Left lung (tissue), 10 donors: ENCODE results near the gene ACTR1A. TPM values are rescaled to one million over a fixed set of nuclear protein-coding genes. Genes with fewer than 3 reads are reported as not detected.

Experiments
- ATAC-seq: fragments of 200-7000 bp; cut with Tn5 transposase; one replicate; pipeline ENCODE4 v1.9.1; 2020; ENCODE audit warnings: moderate library complexity
- DNase-seq, 4 donors: peaks; one replicate each; pipeline ENCODE4 v3.0.0-alpha.2; 2013 to 2020
- H3K27ac ChIP-seq, 2 donors: fragments of 200-600 bp; sonication (generic) in 1 of 2; one replicate each; pipeline versions ENCODE4 v1.5.0 to v1.8.0; 2020 to 2021
- H3K27me3 ChIP-seq, 2 donors: fragments of 200-600 bp; sonication (generic) in 1 of 2; one replicate each; pipeline versions ENCODE4 v1.5.0 to v1.8.0; 2020 to 2021
- H3K36me3 ChIP-seq, 2 donors: fragments of 200-600 bp; sonication (generic) in 1 of 2; one replicate each; pipeline versions ENCODE4 v1.5.0 to v1.8.0; 2020 to 2021
- H3K4me1 ChIP-seq, 2 donors: fragments of 200-600 bp; one replicate each; pipeline ENCODE4 v1.8.0; 2021
- H3K4me3 ChIP-seq, 2 donors: fragments of 200-600 bp; sonication (generic) in 1 of 2; one replicate each; pipeline versions ENCODE4 v1.5.0 to v1.8.0; 2020 to 2021; ENCODE audit warnings: mild to moderate bottlenecking in 1 of 2
- H3K9me3 ChIP-seq, 2 donors: fragments of 200-600 bp; sonication (generic) in 1 of 2; one replicate each; pipeline versions ENCODE4 v1.5.0 to v1.8.0; 2020 to 2021
- intact Hi-C, 2 donors: fragments of 100-400 bp; cut with DNase I; formaldehyde crosslinking; loops; one replicate each; pipeline versions ENCODE4 v1.11.2 to v1.14.2; 2022
- microRNA-seq, 2 donors: library from miRNA; unstranded; fragments of <30 nt; microRNA quantifications; one replicate each; pipeline ENCODE4, GENCODE V29; 2019
- polyA plus RNA-seq, 6 donors: library from polyadenylated mRNA; unstranded; fragments of 120-200 nt; gene quantifications; one replicate each; pipeline ENCODE4 v1.2.1, GENCODE V29; 2013; ENCODE audit not compliant: insufficient read length in 6 of 6
- total RNA-seq, 2 donors: library from RNA; stranded (reverse); fragmentation: NEBNext Ultra II Directional; extraction: Animal tissue kit (Norgen Biotek cat#: 25700); gene quantifications; one replicate each; pipeline ENCODE4 v1.2.1, GENCODE V29; 2021
- TF ChIP-seq, protein P1 (sequence below), 2 donors: fragments of 200-600 bp; sonication (generic) in 1 of 2; IDR thresholded peaks; one replicate each; pipeline versions ENCODE4 v1.5.0 to v1.8.0; 2021; ENCODE audit warnings: antibody characterized with exemption in 2 of 2
- donor health status: DM: no; HTN: yes; CAD: no.
- donor health status: DM: no; HTN: no; CAD: no.

The ACTR1A gene
- total and polyA plus RNA-seq, 8 donors, result 78.4 to 122 (median 85.9) TPM

DNA sequence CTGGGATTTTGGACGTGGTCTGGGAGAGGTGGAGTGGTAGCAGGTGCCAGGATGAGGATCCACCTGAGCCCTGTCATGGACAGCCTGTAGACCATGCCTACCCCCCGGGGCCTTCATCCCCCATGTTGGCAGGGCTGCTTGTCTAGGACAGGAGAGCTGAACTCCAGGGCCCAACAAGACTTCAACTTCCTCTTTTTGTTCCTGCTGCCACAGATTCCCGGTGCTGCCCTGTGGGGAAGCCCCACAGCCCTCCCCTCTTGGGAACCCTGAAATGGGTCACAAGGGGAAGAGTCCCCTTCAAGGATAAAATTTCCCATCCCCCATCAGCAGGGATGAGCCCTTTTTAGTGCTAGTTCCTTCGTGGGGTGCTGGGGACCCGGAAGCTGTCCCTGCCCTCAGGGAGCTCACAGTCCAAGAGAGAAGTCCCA, 68.9 kb downstream of the ACTR1A start:
- TF ChIP-seq, protein P1, sequence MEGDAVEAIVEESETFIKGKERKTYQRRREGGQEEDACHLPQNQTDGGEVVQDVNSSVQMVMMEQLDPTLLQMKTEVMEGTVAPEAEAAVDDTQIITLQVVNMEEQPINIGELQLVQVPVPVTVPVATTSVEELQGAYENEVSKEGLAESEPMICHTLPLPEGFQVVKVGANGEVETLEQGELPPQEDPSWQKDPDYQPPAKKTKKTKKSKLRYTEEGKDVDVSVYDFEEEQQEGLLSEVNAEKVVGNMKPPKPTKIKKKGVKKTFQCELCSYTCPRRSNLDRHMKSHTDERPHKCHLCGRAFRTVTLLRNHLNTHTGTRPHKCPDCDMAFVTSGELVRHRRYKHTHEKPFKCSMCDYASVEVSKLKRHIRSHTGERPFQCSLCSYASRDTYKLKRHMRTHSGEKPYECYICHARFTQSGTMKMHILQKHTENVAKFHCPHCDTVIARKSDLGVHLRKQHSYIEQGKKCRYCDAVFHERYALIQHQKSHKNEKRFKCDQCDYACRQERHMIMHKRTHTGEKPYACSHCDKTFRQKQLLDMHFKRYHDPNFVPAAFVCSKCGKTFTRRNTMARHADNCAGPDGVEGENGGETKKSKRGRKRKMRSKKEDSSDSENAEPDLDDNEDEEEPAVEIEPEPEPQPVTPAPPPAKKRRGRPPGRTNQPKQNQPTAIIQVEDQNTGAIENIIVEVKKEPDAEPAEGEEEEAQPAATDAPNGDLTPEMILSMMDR (IDR thresholded peaks at IDR 0.05), result no peak
- Histone ChIP-seq H3K27ac (peak overlapping the region in 1 of 2 donors; percentile 84), H3K27me3 (no peaks in the 10 kb centered on the region), H3K36me3 (no peaks in the 10 kb centered on the region), H3K4me1 (peaks cover 13 to 55% of the 10 kb centered on the region in 2 donors), H3K4me3 (peak overlapping the region in 1 of 2 donors; percentile 88), H3K9me3 (no peaks in the 10 kb centered on the region)
- intact Hi-C loops, result loop anchor here in 1 of 2 donors (5.0 kb wide), 1 partner anchor 44 kb away; no protein-coding TSS in a partner anchor
- DNase-seq (peak in 2 of 4 donors; percentile 55 to 75), ATAC-seq (no peak)

- H3K36me3 ChIP-seq, result no peaks in the 10 kb centered on the region
- TF ChIP-seq, protein P1 (IDR thresholded peaks at IDR 0.05), result no peak
- H3K27ac ChIP-seq, result peak within 1 kb of the TSS; percentile 69 to 84
- H3K9me3 ChIP-seq, result no peaks in the 10 kb centered on the region
- ATAC-seq, result peak; percentile 91
- peak; percentile 96 to 99 (median 98) for DNase-seq
- peak within 1 kb of the TSS; percentile 88 for H3K4me3 ChIP-seq
- H3K4me1 ChIP-seq, result peaks cover 13 to 43% of the 10 kb centered on the region in 2 donors
- intact Hi-C loops, result loop anchor here in 1 of 2 donors (5.0 kb wide), 1 partner anchor 45 kb away; no protein-coding TSS in a partner anchor
- H3K27me3 ChIP-seq, result no peaks in the 10 kb centered on the region
Observed at GRCh38 chr10:102432162-102432950, 70.2 kb downstream of the ACTR1A start, which contains the start of gene CUEDC2. Gene CUEDC2, minus strand, starts transcription at chr10:102432574. Its CDS starts 7,386 bp downstream, at chr10:102425188.

DNA sequence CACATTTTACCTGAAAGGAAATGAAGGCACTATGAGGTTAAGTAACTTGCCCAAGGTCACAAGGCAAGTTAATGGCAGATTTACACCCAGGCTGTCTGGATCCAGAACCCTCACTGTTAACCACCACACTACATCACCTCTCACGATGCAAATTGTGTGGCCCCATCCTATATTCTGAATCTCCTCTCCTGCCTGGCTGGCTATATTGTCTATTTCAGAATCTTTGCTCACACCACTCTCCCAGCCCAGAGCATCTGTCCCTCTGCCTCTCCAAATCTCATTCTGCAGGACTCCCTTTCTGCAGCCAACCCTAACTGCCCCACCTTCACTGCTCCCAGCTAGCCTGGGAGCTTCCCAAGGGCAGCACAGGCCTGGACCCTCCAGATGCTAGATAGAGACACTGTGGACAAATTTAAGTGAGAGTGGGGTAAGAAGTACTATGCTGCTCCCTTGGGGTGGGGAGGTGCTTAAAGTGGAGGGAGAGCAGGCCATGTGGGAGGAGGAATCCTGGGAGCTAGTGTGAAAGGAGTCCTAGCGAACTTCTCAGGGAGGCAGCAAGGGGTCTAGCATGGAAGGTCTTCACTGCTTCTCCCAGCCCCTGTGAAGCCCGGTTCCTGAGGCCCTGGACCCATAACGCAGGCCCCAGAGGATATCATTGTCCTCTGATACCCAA, 70.9 kb downstream of the ACTR1A start:
- H3K4me1 ChIP-seq, result peaks cover 13 to 42% of the 10 kb centered on the region in 2 donors
- peak overlapping the region; percentile 88 for H3K4me3 ChIP-seq
- H3K27me3 ChIP-seq, result no peaks in the 10 kb centered on the region
- TF ChIP-seq, protein P1 (IDR thresholded peaks at IDR 0.05), result no peak
- no peaks in the 10 kb centered on the region for H3K9me3 ChIP-seq
- ATAC-seq (peak; percentile 1), DNase-seq (no peak)
- peak overlapping the region; percentile 69 to 84 for H3K27ac ChIP-seq
- H3K36me3 ChIP-seq, result no peaks in the 10 kb centered on the region
- intact Hi-C loops, result loop anchor here in 1 of 2 donors (5.0 kb wide), 1 partner anchor 46 kb away; no protein-coding TSS in a partner anchor

DNA sequence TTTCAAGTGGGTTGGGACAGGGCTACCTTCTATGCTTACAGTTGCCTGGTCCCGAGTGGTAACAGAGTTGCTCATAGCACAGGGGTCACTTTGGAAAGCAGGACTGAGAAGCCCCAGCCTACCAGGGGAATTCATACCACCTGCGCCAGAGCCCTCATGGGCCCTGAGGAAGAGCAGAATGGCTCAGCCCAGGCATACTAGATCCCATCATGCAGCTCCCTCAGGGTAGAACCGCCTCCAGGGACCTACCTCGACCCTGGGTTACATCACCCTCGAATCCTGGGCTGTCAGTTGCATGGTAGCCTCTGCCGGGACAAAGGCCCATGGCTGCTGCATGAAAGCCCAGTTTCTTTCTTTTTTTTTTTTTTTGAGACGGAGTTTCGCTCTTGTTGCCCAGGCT, 73.0 kb downstream of the ACTR1A start:
- no peaks in the 10 kb centered on the region for H3K9me3 ChIP-seq
- DNase-seq, result no peak
- no peaks in the 10 kb centered on the region for H3K27me3 ChIP-seq
- no peak for ATAC-seq
- TF ChIP-seq, protein P1 (IDR thresholded peaks at IDR 0.05), result no peak
- peaks cover 0 to 6% of the 10 kb centered on the region in 2 donors for H3K36me3 ChIP-seq
- H3K4me3 ChIP-seq, result no peak overlapping the region
- no peak overlapping the region for H3K27ac ChIP-seq
- intact Hi-C loops, result no loop called here
- peaks cover 6 to 28% of the 10 kb centered on the region in 2 donors for H3K4me1 ChIP-seq

Small RNAs within 50 kb of the gene (microRNA-seq; reads per million reads assigned to microRNA genes)
- gene MIR146B, result 14,337 to 16,841 reads per million in 2 donors

Other genes starting within 250 kb of the ACTR1A start
- gene NFKB2, start 107.0 kb downstream of the ACTR1A start, total RNA-seq, result 10 to 100 TPM; 37.0 to 50.2 TPM
- gene NFKB2, start 107.0 kb downstream of the ACTR1A start, polyA plus RNA-seq, result 10 to 100 TPM; 22.0 to 26.4 (median 24.8) TPM
- 1 to 10 TPM; 1.4 to 5.4 TPM for gene PSD, start 83.9 kb downstream of the ACTR1A start, total RNA-seq
- 10 to 100 TPM in 4 of 6 donors, 1 to 10 TPM in 2; 8.0 to 15.1 (median 11.5) TPM for gene PSD, start 83.9 kb downstream of the ACTR1A start, polyA plus RNA-seq
- gene FBXL15, start 81.9 kb downstream of the ACTR1A start, total RNA-seq, result 10 to 100 TPM; 17.4 to 18.7 TPM
- 1 to 10 TPM; 5.7 to 9.7 (median 7.0) TPM for gene FBXL15, start 81.9 kb downstream of the ACTR1A start, polyA plus RNA-seq
- 10 to 100 TPM; 47.0 to 48.2 TPM for gene CUEDC2, start 70.1 kb downstream of the ACTR1A start, total RNA-seq
- gene CUEDC2, start 70.1 kb downstream of the ACTR1A start, polyA plus RNA-seq, result 10 to 100 TPM; 66.7 to 81.0 (median 75.8) TPM
- 1 to 10 TPM; 5.6 to 7.3 TPM for gene C10orf95, start 51.2 kb downstream of the ACTR1A start, total RNA-seq
- gene C10orf95, start 51.2 kb downstream of the ACTR1A start, polyA plus RNA-seq, result 1 to 10 TPM in 5 of 6 donors, under 1 TPM in 1; 0.70 to 2.3 (median 1.4) TPM
- 10 to 100 TPM; 13.4 to 15.2 TPM for gene SUFU, start 1.3 kb upstream of the ACTR1A start, total RNA-seq
- 10 to 100 TPM; 26.9 to 30.7 (median 28.3) TPM for gene SUFU, start 1.3 kb upstream of the ACTR1A start, polyA plus RNA-seq
- gene TRIM8, start 141.8 kb upstream of the ACTR1A start, total RNA-seq, result 100 to 1,000 TPM; 123 to 180 TPM
- gene TRIM8, start 141.8 kb upstream of the ACTR1A start, polyA plus RNA-seq, result 100 to 1,000 TPM in 4 of 6 donors, 10 to 100 TPM in 2; 88.9 to 128 (median 102) TPM
- 10 to 100 TPM; 10.3 to 11.0 TPM for gene ARL3, start 211.7 kb upstream of the ACTR1A start, total RNA-seq
- 10 to 100 TPM; 21.2 to 23.2 (median 22.4) TPM for gene ARL3, start 211.7 kb upstream of the ACTR1A start, polyA plus RNA-seq
- 10 to 100 TPM; 17.1 to 21.0 TPM for gene SFXN2, start 211.9 kb upstream of the ACTR1A start, total RNA-seq
- 10 to 100 TPM; 15.7 to 19.9 (median 17.9) TPM for gene SFXN2, start 211.9 kb upstream of the ACTR1A start, polyA plus RNA-seq
- 10 to 100 TPM; 48.4 to 49.8 TPM for gene WBP1L, start 241.2 kb upstream of the ACTR1A start, total RNA-seq
- gene WBP1L, start 241.2 kb upstream of the ACTR1A start, polyA plus RNA-seq, result 10 to 100 TPM; 42.6 to 46.2 (median 45.5) TPM